K562 (cell line): ENCODE results near the gene MIEF1. TPM values are rescaled to one million over a fixed set of nuclear protein-coding genes. Genes with fewer than 3 reads are reported as not detected.

Experiments used
- ATAC-seq: fragments of 200-7000 bp; cut with Tn5 transposase; 3 replicates; pipeline ENCODE4 v1.9.1; 2020; ENCODE audit warnings: moderate library complexity
- BruUV-seq: library from RNA; stranded (reverse); fragments of 400-500 nt; replicated peaks from 2 replicates; lab custom pipeline; 2021; lab: Mats Ljungman, UMichigan
- CTCF ChIA-PET: fragments of 300-600 bp; formaldehyde crosslinking; extraction: SDS; loops from one replicate; lab custom pipeline; 2021; ENCODE audit warnings: low intra/inter-chr PET ratio; lab: Yijun Ruan, JAX
- POLR2A ChIA-PET: fragments of 300-600, 350-650 bp; sonication (Branson Sonifier 250); formaldehyde crosslinking; extraction: SDS; loops from one replicate; lab custom pipeline; 2021; ENCODE audit warnings: antibody characterized with exemption, inconsistent platforms; lab: Yijun Ruan, JAX
- DNase-seq, 4 experiments: peaks; one replicate each; pipeline versions ENCODE4 v3.0.0 to v3.0.0-alpha.2; 2011 to 2018; ENCODE audit warnings: low spot score in 3 of 4, mixed read lengths in 3 of 4; ENCODE audit errors: extremely low read depth in 1 of 4
- FAIRE-seq: peaks from 2 replicates; lab custom pipeline; 2011; peaks lifted over from hg19 to GRCh38; lab: Jason Lieb, UNC
- H2AFZ ChIP-seq: 2 replicates; pipeline ENCODE4 v1.6.0; 2011; ENCODE audit warnings: low read depth, low read length, control low read depth, inconsistent platforms
- H3K27ac ChIP-seq: fragments of 200-600 bp; 3 replicates; pipeline ENCODE4 v1.8.0; 2011; ENCODE audit warnings: low read depth, mild to moderate bottlenecking, control low read depth, inconsistent platforms, low read length, moderate library complexity, mixed read lengths; ENCODE audit errors: extremely low read depth
- H3K27me3 ChIP-seq, 2 experiments: fragments of 300-600 bp in 1 of 2; 2 replicates in 1 of 2; 3 replicates in 1 of 2; pipeline versions ENCODE4 v1.6.0 to v1.8.0; 2011; ENCODE audit warnings: inconsistent platforms in 2 of 2, low read length in 2 of 2, mild to moderate bottlenecking in 1 of 2, mixed read lengths in 1 of 2, moderate library complexity in 1 of 2; ENCODE audit not compliant: control insufficient read depth in 2 of 2, insufficient read depth in 2 of 2
- H3K36me3 ChIP-seq: fragments of 300-600 bp; 3 replicates; pipeline ENCODE4 v1.8.0; 2011; ENCODE audit warnings: mild to moderate bottlenecking, low read length, inconsistent platforms; ENCODE audit not compliant: control insufficient read depth, insufficient read depth
- H3K4me1 ChIP-seq, 2 experiments: fragments of 200-600 bp in 1 of 2; replicated peaks in 1 of 2; 2 replicates in 1 of 2; 3 replicates in 1 of 2; pipeline versions ENCODE4 v1.5.1 to v1.8.0; 2011; ENCODE audit warnings: inconsistent platforms in 2 of 2, low read length in 2 of 2, mild to moderate bottlenecking in 1 of 2, mixed read lengths in 1 of 2, moderate library complexity in 1 of 2; ENCODE audit not compliant: control insufficient read depth in 2 of 2, insufficient read depth in 2 of 2
- H3K4me2 ChIP-seq: 2 replicates; pipeline ENCODE4 v1.6.1; 2011; ENCODE audit warnings: low read length, control low read depth, inconsistent platforms, mixed read lengths; ENCODE audit not compliant: insufficient read depth
- H3K4me3 ChIP-seq: fragments of 200-600 bp; sonication (generic), shearing (Covaris generic); 2 replicates; pipeline ENCODE4 v1.5.1; 2016; ENCODE audit warnings: control low read depth, inconsistent platforms
- H3K79me2 ChIP-seq: fragments of 200-600 bp; 3 replicates; pipeline ENCODE4 v1.8.0; 2011; ENCODE audit warnings: low read length, inconsistent platforms; ENCODE audit not compliant: control insufficient read depth, insufficient read depth
- H3K9ac ChIP-seq, 2 experiments: 2 replicates each; pipeline versions ENCODE4 v1.6.0 to v1.6.1; 2011; ENCODE audit warnings: low read depth in 2 of 2, low read length in 2 of 2, control low read depth in 1 of 2, inconsistent platforms in 1 of 2, mild to moderate bottlenecking in 1 of 2, mixed read lengths in 1 of 2; ENCODE audit not compliant: insufficient read depth in 1 of 2
- H3K9me1 ChIP-seq: one replicate; pipeline ENCODE4 v1.6.0; 2011; ENCODE audit warnings: inconsistent platforms, mild to moderate bottlenecking, low read length, moderate library complexity; ENCODE audit not compliant: control insufficient read depth, insufficient read depth
- H3K9me3 ChIP-seq: replicated peaks from 2 replicates; pipeline ENCODE4 v1.5.1; 2011; ENCODE audit warnings: low read depth, low read length, inconsistent platforms; ENCODE audit not compliant: control insufficient read depth, insufficient read depth
- H4K20me1 ChIP-seq: replicated peaks from 2 replicates; pipeline ENCODE4 v1.6.1; 2011; ENCODE audit warnings: low read length, inconsistent platforms, mixed read lengths; ENCODE audit not compliant: control insufficient read depth, insufficient read depth
- ARID3A ChIP-seq: IDR thresholded peaks from 2 replicates; pipeline ENCODE4 v1.6.1; 2012; ENCODE audit warnings: low read depth, low read length, improper control_type of control experiment, borderline replicate concordance
- CEBPB ChIP-seq: fragments of 450-650 bp; IDR thresholded peaks from 2 replicates; pipeline ENCODE4 v1.6.1; 2016; ENCODE audit warnings: missing genetic modification characterization, missing compliant biosample characterization
- GABPB2 ChIP-seq: fragments of 250-450 bp; sonication (Bioruptor Pico); conservative IDR thresholded peaks from 2 replicates; pipeline ENCODE4 v1.5.1; 2021; ENCODE audit warnings: mild to moderate bottlenecking
- GATAD2A ChIP-seq: fragments of 450-650 bp; IDR thresholded peaks from 2 replicates; pipeline ENCODE4 v1.6.1; 2017
- L3MBTL2 ChIP-seq: fragments of 450-650 bp; IDR thresholded peaks from 2 replicates; pipeline ENCODE4 v1.6.1; 2016; ENCODE audit warnings: mild to moderate bottlenecking, moderate library complexity
- NR2C1 ChIP-seq, 2 experiments: fragments of 450-650 bp; IDR thresholded peaks; 2 replicates each; pipeline ENCODE4 v1.6.1; 2017; ENCODE audit warnings: mild to moderate bottlenecking in 2 of 2, antibody characterized with exemption in 1 of 2, inconsistent platforms in 1 of 2, missing compliant biosample characterization in 1 of 2, missing genetic modification characterization in 1 of 2
- ZNF274 ChIP-seq: IDR thresholded peaks from 2 replicates; pipeline ENCODE4 v1.6.1; 2011; ENCODE audit warnings: low read depth, mild to moderate bottlenecking, low read length, moderate library complexity, borderline replicate concordance
- ZNF75A ChIP-seq: fragments of 450-650 bp; formaldehyde crosslinking; IDR thresholded peaks from 2 replicates; pipeline ENCODE4 v1.4.0; 2020; ENCODE audit warnings: mild to moderate bottlenecking
- WGBS: fragments of 100-300 bp; shearing (Covaris generic); methylation state at CpG from one replicate; pipeline ENCODE4 v1.1.6; 2016; ENCODE audit warnings: low coverage, mixed read lengths; ENCODE audit not compliant: insufficient coverage; ENCODE audit errors: missing lambda C conversion rate; 5-methylcytosine and 5-hydroxymethylcytosine counted together
- in situ Hi-C: fragments of 300-500 bp; cut with MboI; formaldehyde crosslinking; loops from 4 replicates; pipeline ENCODE4 v1.15.0; 2018; ENCODE audit warnings: inconsistent platforms, mixed read lengths
- intact Hi-C: fragments of 100-400 bp; cut with micrococcal nuclease; formaldehyde crosslinking; loops from 2 replicates; pipeline ENCODE4 v1.14.2; 2022
- polyA plus RNA-seq, 8 experiments: library from polyadenylated mRNA; depleted of rRNA in 4 of 8; stranded (reverse) in 5 of 8; unstranded in 3 of 8; fragments of >200 nt; fragmentation: Nextera tagmentation in 2 of 8; fragmentation: Illumina TruSeq in 1 of 8; extraction: Ambion mirVana in 2 of 8; extraction: Trizol in 1 of 8; gene quantifications; 2 replicates each; pipeline versions ENCODE4 v1.2.1 to v1.2.3, GENCODE V29; 2011 to 2014; ENCODE audit warnings: inconsistent platforms in 1 of 8, missing spikeins in 1 of 8
- total RNA-seq, 7 experiments: library from RNA; depleted of rRNA in 6 of 7; stranded (reverse); fragments of >200 nt in 6 of 7; fragmentation: Illumina TruSeq in 2 of 7; extraction: Trizol in 2 of 7; gene quantifications; 2 replicates each; pipeline versions ENCODE4 v1.2.1 to v1.2.3, GENCODE V29; 2011 to 2021; ENCODE audit warnings: low replicate concordance in 1 of 7
- TF ChIP-seq, protein P1 (sequence below): fragments of 250-450 bp; sonication (Bioruptor Pico); IDR thresholded peaks from 2 replicates; pipeline ENCODE4 v1.5.1; 2021; ENCODE audit warnings: mild to moderate bottlenecking
- TF ChIP-seq, protein P2 (sequence below): sonication (generic); formaldehyde crosslinking; IDR thresholded peaks from 2 replicates; pipeline ENCODE4 v1.8.1; 2023; ENCODE audit warnings: mild to moderate bottlenecking, missing genetic modification reagents
- TF ChIP-seq, protein P3 (sequence below), 2 experiments: IDR thresholded peaks in 1 of 2; conservative IDR thresholded peaks in 1 of 2; 2 replicates each; pipeline ENCODE4 v1.6.1; 2016; ENCODE audit warnings: low read depth in 2 of 2, mild to moderate bottlenecking in 1 of 2, missing compliant biosample characterization in 1 of 2, missing genetic modification characterization in 1 of 2, moderate library complexity in 1 of 2

MIEF1 gene
- total and polyA plus RNA-seq, 9 of the 15 experiments (the other 6 are each of a cell fraction or from before 2014, with no cell fraction given): 10.9 to 51.8 (median 25.5) TPM

DNA sequence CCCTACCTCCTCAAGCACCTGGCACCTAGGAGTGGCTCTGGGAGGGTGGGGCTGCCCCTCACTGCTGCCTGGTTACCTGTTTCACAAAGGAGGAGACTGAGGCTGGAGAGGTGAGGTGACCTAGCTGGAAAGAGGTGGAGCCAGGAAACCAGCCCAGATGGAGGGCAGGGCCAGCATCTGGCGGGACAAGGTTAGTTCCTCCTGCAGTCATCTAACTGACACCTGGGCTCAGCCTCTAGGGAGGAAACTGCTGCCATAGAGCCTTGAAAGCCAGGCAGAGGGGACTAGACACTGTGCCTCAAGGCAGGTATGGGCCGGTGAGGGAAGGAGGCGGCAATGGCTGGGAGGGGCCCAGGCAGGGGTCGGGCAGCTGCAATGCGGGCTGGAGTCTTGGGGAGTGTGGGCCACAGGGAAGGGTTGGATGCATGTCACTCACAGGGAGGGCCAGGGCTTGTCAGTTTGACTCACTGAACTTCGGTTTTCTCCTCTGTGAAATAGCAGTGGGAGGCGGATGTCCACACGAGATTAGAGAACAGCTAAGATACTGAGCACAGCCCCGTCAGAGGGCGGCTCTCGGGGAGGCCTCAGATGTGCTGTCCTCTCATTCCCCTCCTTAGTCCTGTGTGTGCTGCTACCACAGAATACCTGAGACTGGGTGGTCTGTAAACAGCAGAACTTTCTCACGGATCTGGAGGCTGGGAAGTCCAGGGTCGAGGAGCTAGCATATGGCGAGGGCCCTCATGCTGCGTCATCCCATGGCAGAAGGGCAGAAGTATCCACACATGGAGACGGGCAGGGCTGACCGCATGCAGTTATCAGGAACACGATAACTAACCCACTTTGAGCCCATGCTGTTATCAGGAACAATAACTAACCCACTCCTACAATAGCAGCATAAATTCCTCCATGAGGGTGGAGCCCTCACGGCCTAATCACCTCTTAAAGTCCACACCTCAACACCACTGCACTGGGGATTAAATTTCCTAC, 29.2 kb upstream of the MIEF1 start:
- Histone ChIP-seq H3K36me3 (peaks cover 7% of the 10 kb centered on the region; the same call in 2 of the 3 replicates), H2AFZ (peak overlapping the region; percentile 82), H3K4me3 (peak overlapping the region; percentile 17; the same call in 1 of the 2 replicates), H3K9ac (peak overlapping the region; percentile 72 to 88), H3K79me2 (peaks cover 57% of the 10 kb centered on the region), H3K4me2 (peak overlapping the region; percentile 66), H3K4me1 (peaks cover 51 to 87% of the 10 kb centered on the region in 2 experiments), H3K27me3 (no peaks in the 10 kb centered on the region), H4K20me1 (no peaks in the 10 kb centered on the region), H3K9me1 (no peaks in the 10 kb centered on the region), H3K27ac (peak overlapping the region; percentile 92), H3K9me3 (no peaks in the 10 kb centered on the region)
- CTCF ChIA-PET: no interaction called here
- BruUV-seq: no TSS peak
- 1% methylated on average over 17 of the region's 19 CpGs for WGBS
- ATAC-seq (peak; percentile 87), DNase-seq (peak; percentile 60 to 93 (median 74)), FAIRE-seq (peak; percentile 100)
- in situ Hi-C loops (no loop called here), intact Hi-C loops (no loop called here)
- POLR2A ChIA-PET: interaction anchor here (0.6 to 1.8 kb wide), 7 partner anchors 8 to 154 kb away, joined by 3 to 5 read pairs (median 4); partner anchors contain the start of gene ATF4
- TF ChIP-seq GATAD2A (peak; percentile 72; the same call in 1 of the 2 replicates), ZNF274 (no peak; the same call in 1 of the 2 replicates), L3MBTL2 (peak; percentile 82), CEBPB (0 out of 2 replicates have a peak, but pooled peaks have one; percentile 23), ARID3A (0 out of 2 replicates have a peak, but pooled peaks have one; percentile 38), GABPB2 (CRISPR knock-in tag) (no peak), NR2C1 (IDR thresholded peaks at IDR 0.05) (no peak), NR2C1 (tag; IDR thresholded peaks at IDR 0.05) (no peak), ZNF75A (CRISPR knock-in tag) (no peak)
- TF ChIP-seq, protein P1, sequence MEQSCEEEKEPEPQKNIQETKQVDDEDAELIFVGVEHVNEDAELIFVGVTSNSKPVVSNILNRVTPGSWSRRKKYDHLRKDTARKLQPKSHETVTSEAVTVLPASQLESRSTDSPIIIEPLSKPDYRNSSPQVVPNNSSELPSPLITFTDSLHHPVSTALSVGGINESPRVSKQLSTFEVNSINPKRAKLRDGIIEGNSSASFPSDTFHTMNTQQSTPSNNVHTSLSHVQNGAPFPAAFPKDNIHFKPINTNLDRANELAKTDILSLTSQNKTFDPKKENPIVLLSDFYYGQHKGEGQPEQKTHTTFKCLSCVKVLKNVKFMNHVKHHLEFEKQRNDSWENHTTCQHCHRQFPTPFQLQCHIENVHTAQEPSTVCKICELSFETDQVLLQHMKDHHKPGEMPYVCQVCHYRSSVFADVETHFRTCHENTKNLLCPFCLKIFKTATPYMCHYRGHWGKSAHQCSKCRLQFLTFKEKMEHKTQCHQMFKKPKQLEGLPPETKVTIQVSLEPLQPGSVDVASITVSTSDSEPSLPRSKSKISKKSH: no peak
- TF ChIP-seq, protein P2, sequence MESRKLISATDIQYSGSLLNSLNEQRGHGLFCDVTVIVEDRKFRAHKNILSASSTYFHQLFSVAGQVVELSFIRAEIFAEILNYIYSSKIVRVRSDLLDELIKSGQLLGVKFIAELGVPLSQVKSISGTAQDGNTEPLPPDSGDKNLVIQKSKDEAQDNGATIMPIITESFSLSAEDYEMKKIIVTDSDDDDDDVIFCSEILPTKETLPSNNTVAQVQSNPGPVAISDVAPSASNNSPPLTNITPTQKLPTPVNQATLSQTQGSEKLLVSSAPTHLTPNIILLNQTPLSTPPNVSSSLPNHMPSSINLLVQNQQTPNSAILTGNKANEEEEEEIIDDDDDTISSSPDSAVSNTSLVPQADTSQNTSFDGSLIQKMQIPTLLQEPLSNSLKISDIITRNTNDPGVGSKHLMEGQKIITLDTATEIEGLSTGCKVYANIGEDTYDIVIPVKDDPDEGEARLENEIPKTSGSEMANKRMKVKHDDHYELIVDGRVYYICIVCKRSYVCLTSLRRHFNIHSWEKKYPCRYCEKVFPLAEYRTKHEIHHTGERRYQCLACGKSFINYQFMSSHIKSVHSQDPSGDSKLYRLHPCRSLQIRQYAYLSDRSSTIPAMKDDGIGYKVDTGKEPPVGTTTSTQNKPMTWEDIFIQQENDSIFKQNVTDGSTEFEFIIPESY (CRISPR knock-in tag): no peak
- TF ChIP-seq, protein P3, sequence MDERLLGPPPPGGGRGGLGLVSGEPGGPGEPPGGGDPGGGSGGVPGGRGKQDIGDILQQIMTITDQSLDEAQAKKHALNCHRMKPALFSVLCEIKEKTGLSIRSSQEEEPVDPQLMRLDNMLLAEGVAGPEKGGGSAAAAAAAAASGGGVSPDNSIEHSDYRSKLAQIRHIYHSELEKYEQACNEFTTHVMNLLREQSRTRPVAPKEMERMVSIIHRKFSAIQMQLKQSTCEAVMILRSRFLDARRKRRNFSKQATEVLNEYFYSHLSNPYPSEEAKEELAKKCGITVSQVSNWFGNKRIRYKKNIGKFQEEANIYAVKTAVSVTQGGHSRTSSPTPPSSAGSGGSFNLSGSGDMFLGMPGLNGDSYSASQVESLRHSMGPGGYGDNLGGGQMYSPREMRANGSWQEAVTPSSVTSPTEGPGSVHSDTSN (CRISPR knock-in tag; IDR thresholded peaks at IDR 0.05; ENCODE audit: low read depth): peak; percentile 73
- TF ChIP-seq, protein P3 (tag; conservative IDR thresholded peaks at IDR 0.05; ENCODE audit: low read depth): peak; percentile 75
